ENCODE results near the gene ERBB4. TPM values are rescaled to one million over a fixed set of nuclear protein-coding genes. Genes with fewer than 3 reads are reported as not detected.
A peak's percentile ranks its signal among the peaks of the same experiment; 100 is the strongest.

Gene ERBB4
- total RNA-seq, 1 donor from 2014 or later: 2.6 TPM

DNA sequence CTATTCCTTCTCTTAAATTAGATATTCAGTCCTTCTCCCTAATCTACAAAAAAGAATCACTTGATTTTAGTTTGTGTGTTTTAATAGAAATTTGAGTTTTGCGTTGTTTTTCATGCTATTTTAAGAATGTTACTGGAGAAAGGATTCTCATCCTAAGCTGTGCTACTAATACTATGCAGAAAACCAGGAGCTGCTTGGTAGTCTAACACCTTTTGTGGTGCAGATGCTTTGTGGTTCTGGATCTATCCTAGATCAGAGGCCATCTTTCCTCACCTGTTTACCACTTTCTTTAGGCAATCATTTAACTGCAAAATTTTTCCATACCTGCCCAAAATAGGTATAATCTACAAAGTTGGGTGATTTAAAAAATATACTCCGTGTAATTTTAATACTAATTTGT, 1158.6 kb downstream of the ERBB4 start:
- H3K27me3 ChIP-seq (ENCODE audit: control insufficient read depth, insufficient read depth, low read length): no peaks in the 10 kb centered on the region
- H3K4me3 ChIP-seq (ENCODE audit: low read depth, low read length): no peak overlapping the region
- H3K36me3 ChIP-seq (ENCODE audit: control insufficient read depth, insufficient read depth, low read length): no peaks in the 10 kb centered on the region
- no peak for DNase-seq (ENCODE audit: low read depth)
- TF ChIP-seq, protein P1, sequence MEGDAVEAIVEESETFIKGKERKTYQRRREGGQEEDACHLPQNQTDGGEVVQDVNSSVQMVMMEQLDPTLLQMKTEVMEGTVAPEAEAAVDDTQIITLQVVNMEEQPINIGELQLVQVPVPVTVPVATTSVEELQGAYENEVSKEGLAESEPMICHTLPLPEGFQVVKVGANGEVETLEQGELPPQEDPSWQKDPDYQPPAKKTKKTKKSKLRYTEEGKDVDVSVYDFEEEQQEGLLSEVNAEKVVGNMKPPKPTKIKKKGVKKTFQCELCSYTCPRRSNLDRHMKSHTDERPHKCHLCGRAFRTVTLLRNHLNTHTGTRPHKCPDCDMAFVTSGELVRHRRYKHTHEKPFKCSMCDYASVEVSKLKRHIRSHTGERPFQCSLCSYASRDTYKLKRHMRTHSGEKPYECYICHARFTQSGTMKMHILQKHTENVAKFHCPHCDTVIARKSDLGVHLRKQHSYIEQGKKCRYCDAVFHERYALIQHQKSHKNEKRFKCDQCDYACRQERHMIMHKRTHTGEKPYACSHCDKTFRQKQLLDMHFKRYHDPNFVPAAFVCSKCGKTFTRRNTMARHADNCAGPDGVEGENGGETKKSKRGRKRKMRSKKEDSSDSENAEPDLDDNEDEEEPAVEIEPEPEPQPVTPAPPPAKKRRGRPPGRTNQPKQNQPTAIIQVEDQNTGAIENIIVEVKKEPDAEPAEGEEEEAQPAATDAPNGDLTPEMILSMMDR (IDR thresholded peaks at IDR 0.05; ENCODE audit: insufficient read depth, low read length, poor library complexity, severe bottlenecking): no peak

DNA sequence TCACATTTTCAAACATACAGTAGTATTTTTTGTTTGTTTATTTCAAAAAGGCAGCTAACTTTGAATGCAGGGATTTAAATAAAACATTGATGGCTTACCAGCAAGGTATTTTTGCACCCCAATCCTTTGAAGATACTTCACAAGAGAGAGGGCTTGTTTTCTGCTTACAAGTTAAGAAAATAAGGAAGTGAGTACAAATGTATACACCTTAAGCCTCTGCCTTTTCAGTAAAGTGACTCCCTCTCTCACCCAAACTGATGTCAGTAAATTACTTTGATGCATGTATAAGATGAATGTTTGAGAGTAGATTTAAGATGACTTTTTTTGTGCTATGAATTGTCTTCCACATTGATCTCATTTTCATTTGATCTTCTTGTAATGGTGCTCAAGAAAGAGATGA, 1162.2 kb downstream of the ERBB4 start:
- TF ChIP-seq, protein P1 (IDR thresholded peaks at IDR 0.05; ENCODE audit: insufficient read depth, low read length, poor library complexity, severe bottlenecking): no peak

DNA sequence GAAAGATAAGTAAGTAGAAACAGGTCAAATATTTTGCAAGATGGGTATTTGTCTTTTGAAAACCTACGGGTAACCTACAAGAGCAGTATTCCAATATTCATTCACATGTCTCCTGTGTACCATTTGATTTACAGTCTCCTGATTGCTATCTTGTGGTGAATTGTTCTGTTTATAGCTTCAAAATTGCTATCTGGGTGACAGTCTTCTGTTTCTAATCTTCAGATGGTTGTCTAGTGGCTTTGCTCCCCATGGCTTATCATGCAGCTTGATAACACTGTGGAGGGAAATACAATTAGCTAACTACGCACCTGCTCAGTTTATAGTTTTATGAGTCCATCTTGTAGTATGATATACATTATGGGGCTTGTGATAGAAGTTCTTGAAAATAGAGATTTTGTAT, 1165.4 kb downstream of the ERBB4 start:
- Histone ChIP-seq H3K4me3 (ENCODE audit: low read depth, low read length) (no peak overlapping the region), H3K36me3 (ENCODE audit: control insufficient read depth, insufficient read depth, low read length) (no peaks in the 10 kb centered on the region), H3K27me3 (ENCODE audit: control insufficient read depth, insufficient read depth, low read length) (no peaks in the 10 kb centered on the region)
- DNase-seq (ENCODE audit: low read depth): no peak
- TF ChIP-seq, protein P1 (IDR thresholded peaks at IDR 0.05; ENCODE audit: insufficient read depth, low read length, poor library complexity, severe bottlenecking): no peak

More for the DNA sequence above, 1162.2 kb downstream of the ERBB4 start:
- no peaks in the 10 kb centered on the region for H3K27me3 ChIP-seq (ENCODE audit: control insufficient read depth, insufficient read depth, low read length)
- no peaks in the 10 kb centered on the region for H3K36me3 ChIP-seq (ENCODE audit: control insufficient read depth, insufficient read depth, low read length)
- no peak overlapping the region for H3K4me3 ChIP-seq (ENCODE audit: low read depth, low read length)
- DNase-seq (ENCODE audit: low read depth): no peak

DNA sequence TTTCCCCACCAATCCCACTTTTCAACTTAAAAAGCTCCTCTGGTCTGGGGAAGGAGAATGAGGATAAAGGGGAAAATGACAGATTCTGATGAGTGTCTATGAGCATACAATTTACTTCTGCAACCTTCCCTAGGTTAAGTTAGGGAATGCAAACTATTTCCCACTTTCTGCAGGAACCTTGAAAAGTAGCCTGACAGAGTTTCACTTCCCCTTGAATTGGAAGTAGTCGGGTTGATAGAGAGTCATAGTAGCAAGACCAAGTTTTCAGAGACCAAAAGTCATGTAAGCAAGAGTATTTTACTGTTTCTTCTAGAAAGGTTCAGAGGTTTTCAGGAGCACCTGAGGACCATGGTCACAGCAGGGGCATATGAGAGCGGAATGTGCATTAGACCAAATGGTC, 1167.1 kb downstream of the ERBB4 start:
- H3K4me3 ChIP-seq (ENCODE audit: low read depth, low read length): no peak overlapping the region
- TF ChIP-seq, protein P1 (IDR thresholded peaks at IDR 0.05; ENCODE audit: insufficient read depth, low read length, poor library complexity, severe bottlenecking): no peak
- no peak for DNase-seq (ENCODE audit: low read depth)
- no peaks in the 10 kb centered on the region for H3K27me3 ChIP-seq (ENCODE audit: control insufficient read depth, insufficient read depth, low read length)
- H3K36me3 ChIP-seq (ENCODE audit: control insufficient read depth, insufficient read depth, low read length): no peaks in the 10 kb centered on the region

DNA sequence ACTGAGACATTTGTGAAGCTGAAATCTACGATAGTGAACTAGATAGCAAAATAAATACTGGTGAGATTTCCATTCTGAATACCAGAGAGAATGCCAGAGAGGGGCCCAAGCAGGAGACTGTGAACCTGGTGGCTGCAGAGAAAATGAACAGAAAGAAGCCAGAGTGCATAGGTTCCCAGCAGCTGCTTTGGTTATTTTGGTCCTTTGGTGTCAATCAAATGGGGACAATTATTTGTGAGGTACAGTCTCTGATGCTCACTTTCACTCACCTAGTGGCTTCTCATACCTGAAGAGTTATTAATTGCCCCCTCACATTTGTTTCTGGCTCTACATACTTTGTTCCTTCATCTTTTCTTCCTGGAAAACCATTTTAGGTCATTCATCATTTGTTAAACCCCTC, 1170.1 kb downstream of the ERBB4 start:
- H3K4me3 ChIP-seq (ENCODE audit: low read depth, low read length): no peak overlapping the region
- H3K36me3 ChIP-seq (ENCODE audit: control insufficient read depth, insufficient read depth, low read length): no peaks in the 10 kb centered on the region
- no peak for DNase-seq (ENCODE audit: low read depth)
- TF ChIP-seq, protein P1 (IDR thresholded peaks at IDR 0.05; ENCODE audit: insufficient read depth, low read length, poor library complexity, severe bottlenecking): no peak
- H3K27me3 ChIP-seq (ENCODE audit: control insufficient read depth, insufficient read depth, low read length): no peaks in the 10 kb centered on the region

DNA sequence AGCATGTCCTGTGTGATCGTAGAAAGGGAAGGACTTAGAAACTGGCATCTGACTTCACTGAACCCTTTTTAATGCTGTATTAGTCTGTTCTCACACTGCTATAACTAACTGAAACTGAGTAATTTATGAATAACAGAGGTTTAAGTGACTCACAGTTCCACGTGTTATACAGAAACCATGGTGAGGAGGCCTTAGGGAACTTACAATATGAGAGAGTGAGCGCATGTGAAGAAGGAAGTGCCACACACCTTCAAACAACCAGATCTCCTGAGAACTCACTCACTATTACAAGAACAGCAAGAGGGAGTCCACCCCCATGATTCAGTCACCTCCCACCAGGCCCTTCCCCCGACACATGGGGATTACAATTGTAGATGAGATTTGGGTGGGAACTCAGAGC, 1170.9 kb downstream of the ERBB4 start:
- no peaks in the 10 kb centered on the region for H3K27me3 ChIP-seq (ENCODE audit: control insufficient read depth, insufficient read depth, low read length)
- TF ChIP-seq, protein P1 (IDR thresholded peaks at IDR 0.05; ENCODE audit: insufficient read depth, low read length, poor library complexity, severe bottlenecking): no peak
- no peaks in the 10 kb centered on the region for H3K36me3 ChIP-seq (ENCODE audit: control insufficient read depth, insufficient read depth, low read length)
- peak; percentile 84 for DNase-seq (ENCODE audit: low read depth)
- no peak overlapping the region for H3K4me3 ChIP-seq (ENCODE audit: low read depth, low read length)

Measured in kidney epithelial cell (primary cell).